ENCODE results near the gene DNAJA3. TPM values are rescaled to one million over a fixed set of nuclear protein-coding genes. Genes with fewer than 3 reads are reported as not detected.

Gene DNAJA3
- total and polyA plus RNA-seq, 2 of the 4 experiments (the other 2 are of a cell fraction) = 38.0 to 40.2 TPM

DNA sequence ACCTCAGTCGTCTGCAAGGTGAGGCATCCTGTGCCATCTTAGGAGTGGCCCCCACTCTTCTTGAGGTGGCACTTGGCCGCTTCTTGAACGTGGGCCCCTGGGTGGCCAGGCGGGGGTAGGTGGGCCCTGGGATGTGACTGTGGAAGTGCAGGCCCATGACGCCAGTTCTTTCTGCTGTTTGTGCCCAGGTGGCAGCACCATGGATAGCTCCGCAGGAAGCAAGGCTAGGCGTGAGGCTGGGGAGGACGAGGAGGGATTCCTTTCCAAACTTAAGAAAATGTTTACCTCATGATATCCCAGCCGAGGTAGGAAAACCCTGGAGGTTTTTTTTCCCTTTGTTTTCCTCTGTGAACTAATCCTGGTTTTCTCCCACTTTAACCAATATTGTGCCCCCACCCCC is 29.0 kb downstream of the DNAJA3 start:
- Histone ChIP-seq H3K56ac (ENCODE audit: extremely low read depth, insufficient read depth, low read length) (no peak overlapping the region), H2BK120ac (ENCODE audit: low read depth, low read length) (no peak overlapping the region), H2AK9ac (replicated peaks; ENCODE audit: low read depth, low read length, poor library complexity) (no peak overlapping the region), H3K4ac (ENCODE audit: low read depth, low read length) (no peak overlapping the region), H3K27me3 (ENCODE audit: control insufficient read depth, insufficient read depth, low read length) (no peaks in the 10 kb centered on the region), H3K79me1 (ENCODE audit: low read depth in 1 of 2, low read length in 2 of 2) (peaks cover 10 to 27% of the 10 kb centered on the region in 2 experiments), H3K4me3 (ENCODE audit: insufficient read depth, low read depth, low read length) (no peak overlapping the region), H4K20me1 (ENCODE audit: insufficient read depth, low read length) (peaks cover 15% of the 10 kb centered on the region), H4K91ac (ENCODE audit: insufficient read depth, low read depth, low read length) (no peak overlapping the region), H3K9ac (ENCODE audit: low read depth, low read length) (no peak overlapping the region), H2BK5ac (ENCODE audit: low read depth, low read length, poor library complexity, severe bottlenecking) (no peak overlapping the region), H3K14ac (replicated peaks; ENCODE audit: low read depth, low read length) (no peak overlapping the region), H2BK20ac (ENCODE audit: low read depth, low read length) (no peak overlapping the region), H2AK5ac (ENCODE audit: low read depth, low read length) (no peak overlapping the region), H3K9me3 (ENCODE audit: control insufficient read depth, insufficient read depth, low read length) (no peaks in the 10 kb centered on the region), H2BK15ac (ENCODE audit: low read depth, low read length) (no peak overlapping the region), H3K23ac (ENCODE audit: low read depth, low read length) (no peak overlapping the region), H4K5ac (ENCODE audit: low read depth, low read length) (no peak overlapping the region), H4K8ac (ENCODE audit: low read depth in 2 of 2, low read length in 2 of 2) (no peak overlapping the region), H3K18ac (ENCODE audit: low read depth, low read length) (no peak overlapping the region), H3K27ac (ENCODE audit: insufficient read depth, low read length) (no peak overlapping the region), H2AFZ (replicated peaks; ENCODE audit: low read length, poor library complexity) (no peak overlapping the region), H3K9me1 (ENCODE audit: insufficient read depth, low read length) (0 out of 2 replicates have a peak, but pooled peaks cover 10% of the 10 kb centered on the region), H3K36me3 (ENCODE audit: control insufficient read depth, insufficient read depth, low read length) (peaks cover 48% of the 10 kb centered on the region), H3K4me2 (ENCODE audit: low read depth, low read length) (no peak overlapping the region), H3K4me1 (ENCODE audit: control insufficient read depth, insufficient read depth, low read length) (peaks cover 9% of the 10 kb centered on the region)
- BruUV-seq (replicated peaks) = no TSS peak
- TF ChIP-seq RFX5 (IDR thresholded peaks at IDR 0.05; ENCODE audit: low read depth, low read length) = no peak
- intact Hi-C loops (cut with micrococcal nuclease) = no loop called here
- ChIA-PET POLR2A (ENCODE audit: unreplicated experiment) (no interaction called here), CTCF (no interaction called here)
- ATAC-seq (ENCODE audit: low read depth) (no peak), DNase-seq (no peak)
- dilution Hi-C loops (cut with HindIII; ENCODE audit: low sequenced_read_pairs, unreplicated experiment) = no loop called here
- in situ Hi-C loops (cut with MboI; ENCODE audit: low sequenced_read_pairs) = no loop called here
- WGBS, 2 experiments (ENCODE audit: extremely low coverage in 2 of 2, insufficient read length in 1 of 2) = no CpG with 5 or more reads among the region's 9 CpGs
